Thyroid gland (tissue), 4 donors: ENCODE results near the gene GABRR3.

Source experiments
- CTCF ChIP-seq, 6 experiments: fragments of 200-600 bp in 3 of 6; fragments of 450-650 bp in 3 of 6; sonication (generic) in 3 of 6; IDR thresholded peaks; one replicate each; pipeline ENCODE4 v1.5.1; 2016 to 2019; ENCODE audit warnings: antibody characterized with exemption in 6 of 6, mild to moderate bottlenecking in 2 of 6, inconsistent platforms in 1 of 6, moderate library complexity in 1 of 6
- POLR2A ChIP-seq, 2 donors: fragments of 450-650 bp; IDR thresholded peaks; one replicate each; pipeline ENCODE4 v1.6.1; 2017; ENCODE audit warnings: antibody characterized with exemption in 2 of 2, mild to moderate bottlenecking in 2 of 2, moderate library complexity in 1 of 2

GRCh38 chr3:97958796-97959195, 76.3 kb downstream of the GABRR3 start:
- TF ChIP-seq CTCF (IDR thresholded peaks at IDR 0.05) (no peak), POLR2A (IDR thresholded peaks at IDR 0.05) (no peak)
